Measurements from ENCODE around the gene B3GAT1. TPM values are rescaled to one million over a fixed set of nuclear protein-coding genes. Genes with fewer than 3 reads are reported as not detected.
A peak's percentile ranks its signal among the peaks of the same experiment; 100 is the strongest.

B3GAT1 gene
- total RNA-seq, result under 1 TPM in 2 of 4 donors, not detected in 2; 0.40 to 0.76 TPM

- peaks cover 0 to 14% of the 10 kb centered on the region in 2 donors for H3K4me1 ChIP-seq
- no peaks in the 10 kb centered on the region for H3K36me3 ChIP-seq
- intact Hi-C loops (cut with DNase I; ENCODE audit: low total_unique reads), result no loop called here
- H3K27ac ChIP-seq, result no peak within 1 kb of the TSS
- H3K27me3 ChIP-seq, result peaks cover 0 to 21% of the 10 kb centered on the region in 2 donors
- H3K9me3 ChIP-seq, result no peaks in the 10 kb centered on the region
- H3K4me3 ChIP-seq, result peak within 1 kb of the TSS; percentile 26 to 32
- TF ChIP-seq POLR2A (IDR thresholded peaks at IDR 0.05) (no peak), CTCF (IDR thresholded peaks at IDR 0.05) (no peak)
- DNase-seq, result no peak
These were observed at the start of gene B3GAT1 for GRCh38 chr11:134412203-134413042. Gene B3GAT1 (minus strand): TSS chr11:134412242. CDS start chr11:134387659, 24,583 bp downstream.

- Histone ChIP-seq H3K9me3 (no peaks in the 10 kb centered on the region), H3K27me3 (no peaks in the 10 kb centered on the region), H3K27ac (no peak overlapping the region), H3K36me3 (no peaks in the 10 kb centered on the region), H3K4me1 (no peaks in the 10 kb centered on the region), H3K4me3 (no peak overlapping the region)
- intact Hi-C loops (cut with DNase I; ENCODE audit: low total_unique reads), result no loop called here
- TF ChIP-seq CTCF (IDR thresholded peaks at IDR 0.05) (no peak), POLR2A (IDR thresholded peaks at IDR 0.05) (no peak)
- DNase-seq, result no peak
These were observed 49.6 kb upstream of the B3GAT1 start for GRCh38 chr11:134461621-134462020.

GRCh38 chr11:134460881-134461280, 48.8 kb upstream of the B3GAT1 start:
- no peak for DNase-seq
- no peak overlapping the region for H3K4me3 ChIP-seq
- no peak overlapping the region for H3K27ac ChIP-seq
- H3K27me3 ChIP-seq, result no peaks in the 10 kb centered on the region
- TF ChIP-seq POLR2A (IDR thresholded peaks at IDR 0.05) (no peak), CTCF (IDR thresholded peaks at IDR 0.05) (no peak)
- H3K4me1 ChIP-seq, result no peaks in the 10 kb centered on the region
- no peaks in the 10 kb centered on the region for H3K36me3 ChIP-seq
- H3K9me3 ChIP-seq, result no peaks in the 10 kb centered on the region
- intact Hi-C loops (cut with DNase I; ENCODE audit: low total_unique reads), result no loop called here

GRCh38 chr11:134460062-134460561, 48.1 kb upstream of the B3GAT1 start:
- Histone ChIP-seq H3K27ac (no peak overlapping the region), H3K27me3 (no peaks in the 10 kb centered on the region), H3K9me3 (no peaks in the 10 kb centered on the region), H3K36me3 (no peaks in the 10 kb centered on the region), H3K4me3 (no peak overlapping the region), H3K4me1 (no peaks in the 10 kb centered on the region)
- intact Hi-C loops (cut with DNase I; ENCODE audit: low total_unique reads), result no loop called here
- TF ChIP-seq POLR2A (IDR thresholded peaks at IDR 0.05), result no peak
- TF ChIP-seq CTCF (IDR thresholded peaks at IDR 0.05), result no peak
- no peak for DNase-seq
